ENCODE results near the gene MTG2.

Gene MTG2

DNA sequence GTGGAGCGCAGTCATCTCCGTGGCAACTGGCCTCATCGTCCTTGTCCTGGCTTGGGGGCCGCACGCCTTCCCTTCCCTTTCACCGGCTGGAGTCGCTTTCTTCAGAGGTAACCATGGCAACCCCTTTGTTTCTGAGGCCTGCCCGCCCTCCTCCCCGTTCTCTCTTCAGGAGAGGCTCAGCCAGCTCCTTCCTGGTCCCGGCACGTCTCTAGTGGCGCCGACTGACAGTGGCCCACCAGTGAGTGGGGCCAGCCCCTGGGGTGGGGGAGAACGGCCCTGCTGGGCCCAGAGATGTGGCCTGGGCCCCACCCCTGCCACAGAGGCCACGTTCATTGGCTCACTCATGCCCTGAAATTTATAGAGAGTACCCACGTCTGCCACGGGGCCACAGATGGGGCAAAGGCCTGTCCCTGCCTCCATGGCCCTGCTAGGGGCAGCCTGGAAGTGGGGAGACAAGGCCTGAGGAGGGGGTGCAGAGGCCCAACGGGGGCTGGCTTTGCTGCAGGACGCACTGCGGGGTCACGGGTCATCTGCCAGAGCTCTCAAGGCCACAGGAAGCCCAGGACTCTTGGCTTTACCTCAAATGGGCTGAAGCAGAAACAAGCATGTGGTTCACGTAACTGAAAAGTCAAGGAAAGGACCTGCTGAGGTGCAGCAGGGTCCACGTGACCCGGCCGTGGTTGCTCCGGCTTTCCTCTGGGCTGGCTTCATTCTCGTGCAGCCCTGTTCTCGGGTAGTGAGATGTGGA is 54.1 kb downstream of the MTG2 start:
- no peak for DNase-seq

GRCh38 chr20:62237514-62237800 is 54.6 kb downstream of the MTG2 start:
- DNase-seq, result no peak

DNA sequence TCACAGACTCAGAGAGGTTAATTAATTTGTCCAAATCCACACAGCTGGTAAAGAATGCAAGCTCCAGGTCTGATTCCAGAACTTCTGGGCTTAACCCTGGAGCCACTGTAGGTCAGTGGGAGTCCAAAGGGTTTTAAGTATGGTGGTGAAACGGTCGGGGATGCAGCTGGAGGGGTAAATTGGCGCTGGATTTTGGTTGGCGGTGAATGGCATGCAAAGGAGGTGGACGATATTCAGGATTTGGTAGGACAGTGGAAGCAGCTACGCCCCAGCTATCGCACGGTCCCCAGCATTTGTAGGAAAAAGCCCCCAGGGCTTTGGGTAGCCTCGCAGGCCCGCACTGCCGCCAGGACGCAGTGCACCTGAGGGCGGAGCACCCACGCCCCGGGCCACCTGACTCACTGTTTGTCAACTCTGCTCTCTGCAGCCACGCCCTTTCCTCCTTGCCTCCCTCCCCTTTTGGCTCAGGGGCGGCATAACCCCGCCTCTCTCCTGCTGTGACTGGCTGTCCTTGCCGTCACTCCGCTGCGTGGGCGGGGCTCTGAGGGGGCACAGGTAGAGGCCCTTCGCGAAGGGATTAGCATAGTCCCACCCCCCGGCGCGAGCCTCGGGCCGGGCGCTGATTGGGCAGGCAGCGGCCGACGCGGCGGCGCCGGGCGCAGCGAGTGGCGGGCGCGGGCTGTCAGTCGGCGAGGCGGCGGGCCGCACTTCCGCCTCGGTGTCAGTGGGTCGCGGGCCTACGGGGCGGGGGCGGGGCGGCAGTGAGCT is 55.2 kb downstream of the MTG2 start, which contains the start of gene OSBPL2:
TSS of gene OSBPL2 (plus strand) at position 721 of the 768 bp plus-strand sequence. CDS start 17,664 bp downstream, outside the sequence.
- DNase-seq, result peak; percentile 86

DNA sequence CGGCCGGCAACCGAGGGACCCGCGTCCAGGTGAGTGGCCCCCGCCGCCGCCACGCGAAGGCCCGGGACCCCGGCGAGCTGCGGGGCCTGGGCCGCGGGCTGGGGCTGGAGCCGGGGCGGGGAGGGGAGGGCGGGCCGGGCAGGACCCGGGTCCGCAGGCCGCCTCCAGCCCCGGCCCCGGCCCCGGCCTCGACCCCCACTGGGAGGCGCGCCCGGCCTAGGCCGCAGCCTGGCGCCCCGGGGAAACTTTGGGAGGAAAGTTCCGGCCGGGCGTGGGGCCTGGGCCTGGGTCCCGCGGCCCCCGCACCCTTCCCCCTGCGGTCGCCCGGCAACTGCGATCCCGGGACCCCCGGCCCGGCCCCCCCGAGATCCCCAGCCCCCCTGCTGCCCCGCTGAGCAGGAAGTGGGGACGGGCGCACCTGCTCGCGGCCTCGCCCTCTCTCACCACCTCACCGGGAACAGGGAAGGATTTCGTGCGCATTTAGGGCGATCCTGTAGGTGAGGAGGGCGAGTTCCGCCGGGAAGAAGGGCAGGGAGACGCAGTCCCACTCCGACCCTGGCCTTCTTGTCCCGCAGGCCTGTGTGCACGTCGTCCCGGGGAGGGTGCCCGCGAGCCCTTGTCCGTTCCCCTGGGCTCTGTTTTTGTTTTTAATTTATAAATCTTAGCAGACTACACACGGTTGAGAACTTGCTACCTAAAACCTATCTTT is 55.9 kb downstream of the MTG2 start:
- no peak for DNase-seq

DNA sequence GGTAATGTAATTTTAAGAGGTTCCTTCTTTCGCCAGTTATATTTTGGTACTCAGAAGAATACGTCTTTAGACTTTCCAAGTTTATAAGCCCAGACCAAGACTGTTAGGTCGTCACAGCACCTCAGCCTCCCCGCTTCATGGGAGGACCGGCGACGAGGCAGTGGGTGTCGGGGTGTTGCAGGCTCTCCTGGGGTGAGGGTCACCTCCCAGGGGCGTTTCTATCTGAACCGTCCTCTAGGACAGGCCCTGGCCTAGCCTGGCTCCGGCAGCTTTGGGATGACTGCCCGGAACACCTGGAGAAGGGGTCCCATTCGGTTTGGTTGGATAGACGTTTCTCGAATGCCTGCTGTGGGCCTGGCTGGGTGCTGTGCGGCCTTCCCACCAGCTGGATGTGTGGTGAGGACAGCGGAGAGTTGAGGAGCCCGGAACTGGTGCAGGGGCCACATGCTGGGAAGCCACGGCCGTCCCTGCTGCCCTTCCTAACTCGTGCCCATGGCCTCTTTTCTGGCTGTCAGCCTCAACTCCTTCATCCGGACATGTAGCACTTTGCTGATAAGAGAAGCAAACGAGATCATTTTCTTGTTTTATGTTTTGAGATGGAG is 56.6 kb downstream of the MTG2 start:
- no peak for DNase-seq

GRCh38 chr20:62240020-62240685 is 57.3 kb downstream of the MTG2 start:
- DNase-seq, result no peak

GRCh38 chr20:62241506-62241905 is 58.7 kb downstream of the MTG2 start:
- no peak for DNase-seq

- no peak for DNase-seq
These were observed 59.3 kb downstream of the MTG2 start for GRCh38 chr20:62242176-62242575.

GRCh38 chr20:62243106-62243505 is 60.3 kb downstream of the MTG2 start:
- DNase-seq, result no peak

GRCh38 chr20:62243906-62244515 is 61.2 kb downstream of the MTG2 start:
- DNase-seq, result no peak

GRCh38 chr20:62244644-62245108 is 61.8 kb downstream of the MTG2 start:
- DNase-seq, result no peak

GRCh38 chr20:62245911-62246280 is 63.1 kb downstream of the MTG2 start:
- DNase-seq, result no peak

GRCh38 chr20:62246431-62246830 is 63.6 kb downstream of the MTG2 start:
- no peak for DNase-seq

- no peak for DNase-seq
These were observed 64.2 kb downstream of the MTG2 start for GRCh38 chr20:62246872-62247652.

GRCh38 chr20:62248890-62249560 is 66.2 kb downstream of the MTG2 start:
- DNase-seq, result no peak

GRCh38 chr20:62252342-62252966 is 69.6 kb downstream of the MTG2 start:
- no peak for DNase-seq
